ENCODE results near the gene SCFD2. TPM values are rescaled to one million over a fixed set of nuclear protein-coding genes. Genes with fewer than 3 reads are reported as not detected.

The SCFD2 gene
- total and polyA plus RNA-seq, 7 donors, result 5.8 to 13.3 (median 11.2) TPM

DNA sequence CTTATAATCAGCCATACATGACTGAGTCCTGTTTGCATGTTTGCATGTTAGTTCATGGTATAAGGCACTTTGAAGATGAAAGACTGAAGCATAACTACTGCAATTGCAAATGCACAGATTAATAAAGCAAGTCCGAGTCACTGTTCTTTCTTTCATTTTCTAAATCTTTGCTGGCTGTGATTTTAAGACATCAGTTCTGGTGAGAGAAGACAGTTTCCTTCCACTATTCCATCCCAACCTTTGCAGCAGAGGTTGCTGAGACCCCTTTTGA is 475.4 kb downstream of the SCFD2 start:
- TF ChIP-seq, protein P1, sequence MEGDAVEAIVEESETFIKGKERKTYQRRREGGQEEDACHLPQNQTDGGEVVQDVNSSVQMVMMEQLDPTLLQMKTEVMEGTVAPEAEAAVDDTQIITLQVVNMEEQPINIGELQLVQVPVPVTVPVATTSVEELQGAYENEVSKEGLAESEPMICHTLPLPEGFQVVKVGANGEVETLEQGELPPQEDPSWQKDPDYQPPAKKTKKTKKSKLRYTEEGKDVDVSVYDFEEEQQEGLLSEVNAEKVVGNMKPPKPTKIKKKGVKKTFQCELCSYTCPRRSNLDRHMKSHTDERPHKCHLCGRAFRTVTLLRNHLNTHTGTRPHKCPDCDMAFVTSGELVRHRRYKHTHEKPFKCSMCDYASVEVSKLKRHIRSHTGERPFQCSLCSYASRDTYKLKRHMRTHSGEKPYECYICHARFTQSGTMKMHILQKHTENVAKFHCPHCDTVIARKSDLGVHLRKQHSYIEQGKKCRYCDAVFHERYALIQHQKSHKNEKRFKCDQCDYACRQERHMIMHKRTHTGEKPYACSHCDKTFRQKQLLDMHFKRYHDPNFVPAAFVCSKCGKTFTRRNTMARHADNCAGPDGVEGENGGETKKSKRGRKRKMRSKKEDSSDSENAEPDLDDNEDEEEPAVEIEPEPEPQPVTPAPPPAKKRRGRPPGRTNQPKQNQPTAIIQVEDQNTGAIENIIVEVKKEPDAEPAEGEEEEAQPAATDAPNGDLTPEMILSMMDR (IDR thresholded peaks at IDR 0.05), result no peak
- H3K4me3 ChIP-seq, result no peak overlapping the region
- 92 to 100% (median 96%) methylated on average over 1 of the region's 1 CpG for WGBS, 3 donors
- DNase-seq (no peak), ATAC-seq (no peak)
- intact Hi-C loops (cut with DNase I), result no loop called here
- H3K4me1 ChIP-seq, result no peaks in the 10 kb centered on the region
- H3K36me3 ChIP-seq (ENCODE audit: insufficient read depth in 1 of 2, low read depth in 1 of 2), result no peaks in the 10 kb centered on the region
- no peaks in the 10 kb centered on the region for H3K27me3 ChIP-seq (ENCODE audit: insufficient read depth in 3 of 3, low read length in 2 of 3)
- H3K9me3 ChIP-seq, result no peaks in the 10 kb centered on the region
- no peak overlapping the region for H3K27ac ChIP-seq

DNA sequence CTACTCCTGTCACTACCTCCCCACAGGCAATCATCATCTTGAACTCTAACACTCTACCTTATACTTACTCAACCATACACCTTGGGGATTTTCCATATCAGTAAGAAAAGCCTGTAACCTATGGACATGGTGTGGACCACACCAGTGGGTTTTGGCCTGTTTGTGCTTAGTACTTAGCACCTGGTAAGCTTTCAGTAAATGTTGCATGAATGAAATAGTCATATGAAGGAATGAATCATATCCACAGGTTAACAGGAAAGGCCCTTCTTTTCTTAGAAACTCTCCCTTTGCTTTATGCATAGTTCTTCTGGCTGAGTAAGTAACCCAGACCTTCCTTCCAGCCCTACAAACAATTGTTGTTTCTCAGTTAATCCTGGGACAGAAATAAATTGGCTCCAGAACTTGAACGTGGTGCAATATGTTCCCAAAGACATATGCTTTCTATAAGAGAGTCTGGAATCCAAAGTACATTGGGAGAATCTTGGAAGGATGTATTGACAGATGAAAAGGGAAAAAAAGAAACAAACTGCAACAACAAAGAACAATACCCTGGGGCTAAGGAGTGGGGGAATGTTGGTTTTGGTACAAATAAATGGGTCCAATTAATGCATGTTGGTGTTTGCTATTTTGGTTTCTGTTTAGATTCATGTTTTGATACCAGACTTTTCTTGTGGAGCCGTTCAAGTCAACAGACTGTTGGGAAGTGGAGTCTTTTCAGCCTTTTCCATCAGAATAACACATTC is 475.9 kb downstream of the SCFD2 start:
- H3K4me3 ChIP-seq, result no peak overlapping the region
- H3K27me3 ChIP-seq (ENCODE audit: insufficient read depth in 3 of 3, low read length in 2 of 3), result no peaks in the 10 kb centered on the region
- ATAC-seq (no peak), DNase-seq (no peak)
- TF ChIP-seq, protein P1 (IDR thresholded peaks at IDR 0.05), result no peak
- no peak overlapping the region for H3K27ac ChIP-seq
- intact Hi-C loops (cut with DNase I), result no loop called here
- WGBS, 3 donors, result 69 to 74% (median 71%) methylated on average over 2 of the region's 2 CpGs
- no peaks in the 10 kb centered on the region for H3K36me3 ChIP-seq (ENCODE audit: insufficient read depth in 1 of 2, low read depth in 1 of 2)
- H3K9me3 ChIP-seq, result no peaks in the 10 kb centered on the region
- H3K4me1 ChIP-seq, result no peaks in the 10 kb centered on the region

DNA sequence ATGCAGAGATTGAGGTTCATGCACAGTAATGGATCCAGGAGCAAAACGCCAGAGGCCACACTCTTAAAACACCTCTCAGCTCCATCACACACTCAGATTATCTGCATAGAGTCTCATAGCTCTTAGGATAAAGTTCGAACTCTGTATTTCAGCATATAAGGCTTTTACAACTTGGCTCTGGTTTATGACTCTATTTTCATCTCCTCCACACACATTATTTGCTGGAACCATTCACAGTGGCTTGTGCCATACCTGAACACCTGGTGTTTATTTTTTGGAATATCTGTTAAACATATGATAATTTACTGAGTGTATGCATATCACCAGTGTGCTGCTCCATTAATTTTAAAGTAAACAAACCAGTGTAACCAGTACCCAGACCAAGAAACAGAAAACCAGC is 476.5 kb downstream of the SCFD2 start:
- intact Hi-C loops (cut with DNase I), result no loop called here
- 87 to 95% (median 89%) methylated on average over 2 of the region's 2 CpGs for WGBS, 3 donors
- ATAC-seq, result no peak

DNA sequence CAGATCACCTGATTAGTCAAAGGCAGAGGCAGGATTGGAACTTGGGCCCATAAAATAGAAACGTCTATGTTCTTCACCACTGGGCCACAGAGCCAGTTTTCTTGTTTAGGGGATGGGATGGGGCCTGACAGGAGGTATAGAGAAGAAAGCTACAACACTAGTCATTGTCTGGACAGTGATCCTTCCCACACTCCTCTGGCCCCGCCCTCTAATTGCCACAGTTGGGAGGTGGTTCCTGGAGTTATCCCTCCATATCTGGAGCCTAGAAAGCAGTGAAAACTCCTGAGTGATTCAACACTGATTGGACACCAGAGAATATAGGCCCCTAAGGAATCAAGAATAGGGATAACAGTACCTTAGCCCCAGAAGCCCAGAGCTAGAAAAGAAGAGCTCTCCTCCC is 480.9 kb downstream of the SCFD2 start:
- WGBS, 3 donors, result 86 to 97% (median 96%) methylated on average over 2 of the region's 2 CpGs
- no peak for DNase-seq
- Histone ChIP-seq H3K27me3 (ENCODE audit: insufficient read depth in 3 of 3, low read length in 2 of 3) (no peaks in the 10 kb centered on the region), H3K4me3 (no peak overlapping the region), H3K4me1 (no peaks in the 10 kb centered on the region), H3K27ac (no peak overlapping the region), H3K36me3 (ENCODE audit: insufficient read depth in 1 of 2, low read depth in 1 of 2) (no peaks in the 10 kb centered on the region), H3K9me3 (no peaks in the 10 kb centered on the region)
- ATAC-seq, result no peak
- intact Hi-C loops (cut with DNase I), result no loop called here
- TF ChIP-seq, protein P1 (IDR thresholded peaks at IDR 0.05), result no peak

More for the DNA sequence above, 476.5 kb downstream of the SCFD2 start:
- H3K4me1 ChIP-seq, result no peaks in the 10 kb centered on the region
- no peak for DNase-seq
- TF ChIP-seq, protein P1 (IDR thresholded peaks at IDR 0.05), result no peak
- no peaks in the 10 kb centered on the region for H3K27me3 ChIP-seq (ENCODE audit: insufficient read depth in 3 of 3, low read length in 2 of 3)
- H3K27ac ChIP-seq, result no peak overlapping the region
- H3K9me3 ChIP-seq, result no peaks in the 10 kb centered on the region
- no peaks in the 10 kb centered on the region for H3K36me3 ChIP-seq (ENCODE audit: insufficient read depth in 1 of 2, low read depth in 1 of 2)
- no peak overlapping the region for H3K4me3 ChIP-seq
